ENCODE data around the gene LAMB3.
A peak's percentile ranks its signal among the peaks of the same experiment; 100 is the strongest.

LAMB3 gene

GRCh38 chr1:209617047-209617673 is 35.1 kb downstream of the LAMB3 start:
- DNase-seq, result no peak

GRCh38 chr1:209616366-209617046 is 35.7 kb downstream of the LAMB3 start:
- no peak for DNase-seq

- no peak for DNase-seq
Measured at GRCh38 chr1:209614906-209615305, 37.3 kb downstream of the LAMB3 start.

- no peak for DNase-seq
Measured at GRCh38 chr1:209614151-209614420, 38.1 kb downstream of the LAMB3 start.

GRCh38 chr1:209613400-209614150 is 38.6 kb downstream of the LAMB3 start:
- no peak for DNase-seq

GRCh38 chr1:209612646-209613399 is 39.4 kb downstream of the LAMB3 start:
- peak in 2 of 3 donors; percentile 32 to 33 for DNase-seq

- no peak for DNase-seq
Measured at GRCh38 chr1:209611771-209612570, 40.3 kb downstream of the LAMB3 start.

GRCh38 chr1:209610631-209610905 is 41.7 kb downstream of the LAMB3 start:
- no peak for DNase-seq

GRCh38 chr1:209609791-209610630 is 42.2 kb downstream of the LAMB3 start:
- no peak for DNase-seq

GRCh38 chr1:209609041-209609790 is 43.0 kb downstream of the LAMB3 start:
- peak; percentile 75 to 83 (median 80) for DNase-seq

GRCh38 chr1:209607795-209608178 is 44.4 kb downstream of the LAMB3 start:
- DNase-seq, result no peak

GRCh38 chr1:209607102-209607794 is 45.0 kb downstream of the LAMB3 start:
- peak; percentile 93 to 99 (median 96) for DNase-seq

GRCh38 chr1:209603877-209604276 is 48.3 kb downstream of the LAMB3 start:
- no peak for DNase-seq

- peak; percentile 71 to 77 (median 74) for DNase-seq
Measured at GRCh38 chr1:209601809-209602657, 50.2 kb downstream of the LAMB3 start.

GRCh38 chr1:209600541-209600940 is 51.7 kb downstream of the LAMB3 start:
- DNase-seq, result no peak

GRCh38 chr1:209598227-209598626 is 54.0 kb downstream of the LAMB3 start:
- DNase-seq, result no peak

- no peak for DNase-seq
Measured at GRCh38 chr1:209597499-209597898, 54.7 kb downstream of the LAMB3 start.

- no peak for DNase-seq
Measured at GRCh38 chr1:209595599-209596285, 56.5 kb downstream of the LAMB3 start.

- peak; percentile 42 to 65 (median 51) for DNase-seq
Measured at GRCh38 chr1:209595028-209595427, 57.2 kb downstream of the LAMB3 start.

Measured in suppressor macrophage treated with lipopolysaccharide for 1 hour (primary cell).